Skin of body (tissue), 2 donors: Measurements from ENCODE around the gene GSTP1. TPM values are rescaled to one million over a fixed set of nuclear protein-coding genes. Genes with fewer than 3 reads are reported as not detected.
"Not testable (repeated sequence)": the region's sequence is repeated elsewhere in the genome, so short reads cannot be mapped to it uniquely, and the experiment has no call there.

Source experiments
- DNase-seq: peaks from one replicate; lab custom pipeline; 2025; lab: John Stamatoyannopoulos, UW
- total RNA-seq: library from RNA; depleted of rRNA; stranded (reverse); fragments of >200 nt; gene quantifications from one replicate; pipeline ENCODE4 v1.2.3, GENCODE V29; 2014

The GSTP1 gene
- total RNA-seq, 1 donor from 2014 or later, result 333 TPM

DNA sequence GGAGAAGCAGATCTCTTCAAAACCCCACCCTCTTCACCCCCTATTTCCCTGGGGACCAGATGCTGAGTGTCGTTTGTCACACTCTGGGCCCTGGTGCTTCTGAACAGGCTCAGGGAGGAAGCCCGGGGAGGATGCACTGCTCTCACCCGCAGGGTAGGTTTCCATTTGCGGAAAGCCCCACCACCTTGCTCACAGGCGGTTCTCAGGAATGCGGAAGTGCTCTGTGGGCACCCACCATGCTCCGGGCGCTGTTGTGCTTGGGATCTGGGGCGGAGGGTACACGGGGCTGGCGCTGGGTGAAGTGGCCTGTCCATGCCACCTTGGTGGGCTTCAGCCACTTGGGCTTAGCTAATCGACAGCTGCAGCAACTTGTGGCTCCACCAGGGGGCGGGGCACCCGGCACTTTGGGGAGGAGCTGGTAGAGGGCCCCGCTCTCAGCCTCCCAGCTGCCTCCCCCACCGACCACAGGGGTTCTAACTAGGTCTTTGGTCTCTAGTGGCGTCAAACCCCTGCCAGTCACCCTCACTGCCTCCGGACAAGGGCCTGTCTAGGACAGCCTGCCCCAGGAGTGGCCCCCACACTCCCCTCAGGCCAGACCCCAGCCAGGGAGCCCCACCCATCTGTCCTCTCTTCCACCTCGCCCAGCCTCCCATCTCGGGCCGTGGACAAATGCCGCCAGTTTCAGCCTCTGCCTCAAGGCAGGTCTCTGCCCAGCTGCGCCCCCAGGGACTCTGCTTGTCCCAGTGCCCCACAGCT, 30.5 kb downstream of the GSTP1 start:
- no peak for DNase-seq

DNA sequence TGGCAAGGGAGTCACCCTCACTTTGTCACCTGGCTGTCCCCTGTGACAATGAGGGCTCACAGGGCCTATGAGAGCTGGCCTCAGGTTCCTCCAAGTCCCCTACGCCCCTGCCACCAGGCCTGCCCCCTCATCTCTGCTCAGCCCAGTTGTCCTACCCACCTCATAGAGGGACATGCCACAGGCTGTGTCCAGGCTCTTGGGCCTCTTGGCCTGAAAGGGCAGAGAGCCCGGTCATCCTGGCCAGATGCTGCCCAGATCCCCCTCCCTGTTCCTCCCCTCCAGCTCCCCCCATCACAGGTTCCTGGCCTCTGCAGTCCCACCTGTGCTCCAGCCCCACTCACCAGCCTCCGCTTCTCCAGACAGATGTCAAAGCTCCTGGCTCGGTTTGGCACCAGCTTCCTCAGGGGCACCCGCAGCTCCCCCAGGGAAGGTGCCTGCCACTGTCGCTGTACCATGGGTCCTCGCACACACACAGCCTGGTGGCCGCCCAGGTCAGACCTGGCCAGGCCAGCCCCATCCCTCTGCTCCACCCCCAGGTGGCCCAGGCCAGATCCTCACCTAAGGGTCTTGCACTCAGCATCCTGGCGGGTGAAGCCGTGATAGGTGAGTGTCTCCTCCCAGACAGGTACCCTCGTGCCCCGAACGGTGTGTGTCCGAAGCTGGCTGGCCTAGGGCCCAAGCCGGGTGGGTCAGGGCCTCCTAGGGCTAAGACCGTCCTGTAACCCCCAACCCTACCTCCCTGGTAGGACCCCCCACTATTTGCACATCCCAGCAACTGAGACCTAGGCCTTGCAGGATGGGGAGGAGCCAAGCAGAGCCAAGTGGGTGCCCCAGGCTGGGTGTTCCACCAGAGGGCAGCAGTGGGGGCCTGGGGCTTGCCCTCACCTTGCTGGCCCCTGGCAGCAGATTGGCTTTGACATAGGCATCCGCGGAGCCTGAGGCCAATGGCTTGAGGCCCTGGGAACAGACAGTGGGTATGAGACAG, 31.4 kb downstream of the GSTP1 start:
- DNase-seq, result no peak

DNA sequence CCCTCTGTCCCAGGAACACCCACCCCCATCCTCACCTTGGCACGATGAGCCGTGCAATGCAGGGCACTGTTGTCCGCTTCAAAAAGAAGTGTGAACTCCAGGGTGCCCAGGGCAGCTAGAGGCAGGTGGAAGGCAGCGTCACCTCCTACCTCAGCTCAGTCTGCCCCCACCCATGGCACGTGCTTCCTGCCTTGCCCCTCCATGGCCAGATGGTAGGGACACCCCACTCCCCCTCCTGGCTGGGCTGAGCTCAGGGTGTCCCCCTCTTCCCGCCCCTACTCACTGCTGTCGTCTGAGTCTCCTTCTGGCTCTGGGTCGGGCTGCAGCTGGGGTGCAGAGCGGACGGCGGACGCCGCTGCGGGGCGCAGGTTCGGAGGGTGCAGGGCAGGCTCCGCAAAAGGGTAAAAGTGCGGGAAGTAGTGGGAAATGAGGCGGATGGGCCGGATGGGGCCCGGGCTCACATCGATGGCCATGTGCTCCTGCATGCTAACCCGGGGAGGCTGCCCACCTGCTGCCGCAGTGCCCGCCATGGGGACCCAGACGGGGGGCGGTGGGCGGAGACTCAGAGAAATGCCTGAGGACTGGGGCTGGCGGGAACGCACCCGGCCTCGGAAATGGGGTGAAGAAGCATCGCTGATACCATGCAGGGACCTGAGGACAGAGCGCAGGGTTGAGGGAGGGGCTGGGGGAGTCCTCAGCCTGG, 32.3 kb downstream of the GSTP1 start:
- no peak for DNase-seq

DNA sequence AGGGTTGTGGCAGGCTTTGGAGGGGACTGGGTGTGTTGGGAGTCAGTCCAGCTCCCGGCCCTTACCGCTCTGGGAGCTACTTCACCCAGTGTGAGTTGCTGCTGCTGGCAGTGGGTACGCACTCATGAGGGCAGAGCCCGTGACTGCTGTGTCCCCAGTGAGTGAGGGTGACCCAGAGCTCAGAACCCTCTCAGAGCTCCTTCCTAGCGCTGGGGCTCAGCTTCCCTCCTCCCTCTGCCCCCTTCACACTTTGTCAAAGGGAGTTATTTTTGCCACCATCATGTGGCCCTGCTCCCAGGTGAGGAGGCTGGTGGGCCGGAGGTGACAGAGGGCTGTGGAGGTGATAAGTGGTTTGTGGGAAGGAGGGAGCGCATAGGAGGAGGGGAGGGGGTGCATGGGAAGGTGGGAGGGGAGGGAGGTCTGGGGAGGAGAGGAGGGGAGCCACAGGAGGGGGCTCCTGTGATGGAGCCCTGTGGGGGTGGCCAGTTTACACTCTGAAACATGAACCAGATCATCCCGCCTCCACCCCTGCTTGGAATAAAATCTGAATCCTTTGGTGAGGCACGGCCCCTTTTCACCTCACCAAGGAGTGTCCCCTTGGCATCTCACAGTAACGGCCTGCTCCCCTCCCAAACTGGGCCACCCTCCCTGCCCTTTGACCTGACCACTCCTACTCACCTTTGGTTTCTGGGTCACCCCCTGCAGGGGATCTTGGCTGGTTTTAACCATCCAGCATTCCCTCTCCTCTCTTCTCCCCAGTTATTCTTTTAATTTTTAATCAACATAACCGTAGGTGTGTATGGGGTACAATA, 33.0 kb downstream of the GSTP1 start:
- DNase-seq, result no peak

DNA sequence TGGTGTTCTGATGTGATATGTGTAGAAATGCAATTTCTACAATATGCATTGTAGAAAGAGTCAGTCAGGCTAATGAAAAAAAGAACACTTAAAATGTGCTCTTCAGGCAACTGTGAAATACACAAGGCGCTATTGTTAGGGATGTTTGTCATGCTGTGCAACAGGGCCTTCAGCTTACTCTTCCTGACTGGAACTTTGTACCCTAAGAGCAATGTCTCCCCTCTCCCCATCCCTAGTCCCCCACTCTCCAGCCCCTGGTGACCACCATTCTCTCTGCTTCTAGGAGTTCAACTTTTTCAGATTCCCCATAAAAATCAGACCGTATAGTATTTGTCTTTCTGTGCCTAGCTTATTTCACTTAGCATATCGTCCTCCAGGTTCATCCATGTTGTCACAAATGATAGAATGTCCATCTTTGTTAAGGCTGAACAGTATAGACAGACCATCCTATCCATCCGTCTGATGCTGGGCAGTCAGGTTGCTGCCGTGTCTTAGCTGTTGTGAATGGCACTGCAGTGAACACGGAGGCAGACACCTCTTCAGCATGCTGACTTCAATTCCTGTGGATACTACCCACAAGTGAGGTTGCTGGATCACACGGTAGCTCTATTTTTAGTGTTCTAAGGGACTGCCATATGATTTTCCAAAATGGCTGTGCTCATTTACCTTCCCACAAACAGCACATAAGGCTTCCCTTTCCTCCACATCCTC, 33.8 kb downstream of the GSTP1 start:
- no peak for DNase-seq

DNA sequence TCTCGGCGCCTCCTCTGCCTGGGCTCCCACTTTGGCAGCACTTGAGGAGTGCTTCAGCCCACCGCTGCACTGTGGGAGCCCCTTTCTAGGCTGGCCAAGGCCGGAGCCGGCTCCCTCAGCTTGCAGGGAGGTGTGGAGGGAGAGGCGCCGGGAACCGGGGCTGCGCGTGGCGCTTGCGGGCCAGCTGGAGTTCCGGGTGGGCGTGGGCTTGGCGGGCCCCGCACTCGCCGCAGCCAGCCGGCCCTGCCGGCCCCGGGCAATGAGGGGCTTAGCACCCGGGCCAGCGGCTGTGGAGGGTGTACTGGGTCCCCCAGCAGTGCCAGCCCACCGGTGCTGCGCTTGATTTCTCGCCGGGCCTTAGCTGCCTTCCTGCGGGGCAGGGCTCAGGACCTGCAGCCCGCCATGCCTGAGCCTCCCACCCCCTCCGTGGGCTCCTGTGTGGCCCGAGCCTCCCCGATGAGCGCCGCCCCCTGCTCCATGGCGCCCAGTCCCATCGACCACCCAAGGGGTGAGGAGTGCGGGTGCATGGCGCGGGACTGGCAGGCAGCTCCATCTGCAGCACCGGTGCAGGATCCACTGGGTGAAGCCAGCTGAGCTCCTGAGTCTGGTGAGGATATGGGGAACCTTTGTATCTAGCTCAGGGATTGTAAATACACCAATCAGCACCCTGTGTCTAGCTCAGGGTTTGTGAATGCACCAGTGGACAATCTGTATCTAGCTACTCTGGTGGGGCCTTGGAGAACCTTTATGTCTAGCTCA, 35.5 kb downstream of the GSTP1 start:
- DNase-seq, result not testable (repeated sequence)

DNA sequence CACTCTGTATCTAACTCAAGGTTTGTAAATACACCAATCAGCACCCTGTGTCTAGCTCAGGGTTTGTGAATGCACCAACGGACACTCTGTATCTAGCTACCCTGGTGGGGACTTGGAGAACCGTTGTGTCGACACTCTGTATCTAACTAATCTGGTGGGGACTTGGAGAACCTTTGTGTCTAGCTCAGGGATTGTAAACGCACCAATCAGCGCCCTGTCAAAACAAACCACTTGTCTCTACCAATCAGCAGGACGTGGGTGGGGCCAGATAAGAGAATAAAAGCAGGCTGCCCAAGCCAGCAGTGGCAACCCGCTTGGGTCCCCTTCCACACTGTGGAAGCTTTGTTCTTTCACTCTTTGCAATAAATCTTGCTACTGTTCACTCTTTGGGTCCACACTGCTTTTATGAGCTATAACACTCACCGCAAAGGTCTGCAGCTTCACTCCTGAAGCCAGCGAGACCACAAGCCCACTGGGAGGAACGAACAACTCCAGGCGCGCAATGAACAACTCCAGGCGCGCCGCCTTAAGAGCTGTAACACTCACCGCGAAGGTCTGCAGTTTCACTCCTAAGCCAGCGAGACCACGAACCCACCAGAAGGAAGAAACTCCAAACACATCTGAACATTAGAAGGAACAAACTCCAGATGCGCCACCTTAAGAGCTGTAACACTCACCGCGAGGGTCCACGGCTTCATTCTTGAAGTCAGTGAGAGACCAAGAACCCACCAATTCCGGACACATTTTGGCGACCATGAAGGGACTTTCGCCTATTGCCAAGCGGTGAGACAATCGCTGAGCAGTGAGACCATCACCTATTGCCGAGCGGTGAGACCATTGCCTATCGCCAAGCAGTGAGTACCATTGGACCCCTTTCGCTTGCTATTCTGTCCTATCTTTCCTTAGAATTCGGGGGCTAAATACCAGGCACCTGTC, 36.3 kb downstream of the GSTP1 start:
- not testable (repeated sequence) for DNase-seq

DNA sequence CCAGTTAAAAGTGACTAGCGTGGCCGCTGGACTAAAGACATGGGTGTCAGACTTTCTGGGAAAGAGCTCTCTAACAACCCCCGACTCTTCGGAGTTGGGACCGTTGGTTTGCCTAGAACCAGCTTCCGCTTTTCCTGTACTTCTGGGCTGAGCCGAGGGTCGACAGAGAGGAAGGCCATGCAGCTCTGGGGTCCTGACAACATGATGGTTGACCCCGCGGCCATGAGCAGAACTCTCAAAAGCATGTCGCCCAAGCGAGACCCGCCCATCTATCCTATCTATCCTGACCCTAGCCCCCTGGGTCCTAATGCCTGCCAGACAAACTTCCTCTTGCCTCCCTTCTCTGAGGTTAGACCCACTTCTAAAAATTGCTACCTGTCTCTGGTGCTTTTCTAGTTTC, 37.0 kb downstream of the GSTP1 start:
- DNase-seq, result not testable (repeated sequence)

DNA sequence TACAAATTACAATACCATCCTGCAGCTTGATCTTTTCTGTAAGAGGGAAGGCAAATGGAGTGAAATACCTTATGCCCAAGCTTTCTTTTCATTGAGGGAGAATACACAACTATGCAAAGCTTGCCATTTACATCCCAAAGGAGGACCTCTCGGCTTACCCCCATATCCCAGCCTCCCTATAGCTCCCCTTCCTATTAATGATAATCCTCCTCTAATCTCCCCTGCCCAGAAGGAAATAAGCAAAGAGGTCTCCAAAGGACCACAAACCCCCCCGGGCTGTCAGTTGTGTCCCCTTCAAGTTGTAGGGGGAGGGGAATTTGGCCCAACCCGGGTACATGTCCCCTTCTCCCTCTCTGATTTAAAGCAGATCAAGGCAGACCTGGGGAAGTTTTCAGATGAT, 38.3 kb downstream of the GSTP1 start:
- not testable (repeated sequence) for DNase-seq

DNA sequence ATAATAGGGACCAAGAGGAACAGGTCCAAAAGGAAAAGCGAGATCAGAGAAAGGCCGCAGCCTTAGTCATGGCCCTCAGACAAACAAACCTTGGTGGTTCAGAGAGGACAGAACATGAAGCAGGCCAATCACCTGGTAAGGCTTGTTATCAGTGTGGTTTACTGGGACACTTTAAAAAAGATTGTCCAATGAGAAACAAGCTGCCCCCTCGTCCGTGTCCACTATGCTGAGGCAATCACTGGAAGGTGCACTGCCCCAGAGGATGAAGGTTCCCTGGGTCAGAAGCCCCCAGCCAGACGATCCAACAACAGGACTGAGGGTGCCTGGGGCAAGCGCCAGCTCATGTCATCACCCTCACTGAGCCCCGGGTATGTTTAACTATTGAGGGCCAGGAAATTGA, 39.3 kb downstream of the GSTP1 start:
- not testable (repeated sequence) for DNase-seq

DNA sequence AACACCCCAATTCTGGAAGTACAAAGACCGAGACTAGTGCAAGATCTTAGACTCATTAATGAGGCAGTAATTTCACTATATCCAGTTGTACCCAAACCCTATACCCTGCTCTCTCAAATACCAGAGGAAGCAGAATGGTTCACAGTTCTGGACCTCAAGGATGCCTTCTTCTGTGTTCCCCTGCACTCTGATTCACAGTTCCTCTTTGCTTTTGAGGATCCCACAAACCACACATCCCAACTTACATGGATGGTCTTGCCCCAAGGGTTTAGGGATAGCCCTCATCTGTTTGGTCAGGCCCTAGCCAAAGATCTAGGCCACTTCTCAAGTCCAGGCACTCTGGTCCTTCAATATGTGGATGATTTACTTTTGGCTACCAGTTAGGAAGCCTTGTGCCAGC, 40.2 kb downstream of the GSTP1 start:
- DNase-seq, result not testable (repeated sequence)

DNA sequence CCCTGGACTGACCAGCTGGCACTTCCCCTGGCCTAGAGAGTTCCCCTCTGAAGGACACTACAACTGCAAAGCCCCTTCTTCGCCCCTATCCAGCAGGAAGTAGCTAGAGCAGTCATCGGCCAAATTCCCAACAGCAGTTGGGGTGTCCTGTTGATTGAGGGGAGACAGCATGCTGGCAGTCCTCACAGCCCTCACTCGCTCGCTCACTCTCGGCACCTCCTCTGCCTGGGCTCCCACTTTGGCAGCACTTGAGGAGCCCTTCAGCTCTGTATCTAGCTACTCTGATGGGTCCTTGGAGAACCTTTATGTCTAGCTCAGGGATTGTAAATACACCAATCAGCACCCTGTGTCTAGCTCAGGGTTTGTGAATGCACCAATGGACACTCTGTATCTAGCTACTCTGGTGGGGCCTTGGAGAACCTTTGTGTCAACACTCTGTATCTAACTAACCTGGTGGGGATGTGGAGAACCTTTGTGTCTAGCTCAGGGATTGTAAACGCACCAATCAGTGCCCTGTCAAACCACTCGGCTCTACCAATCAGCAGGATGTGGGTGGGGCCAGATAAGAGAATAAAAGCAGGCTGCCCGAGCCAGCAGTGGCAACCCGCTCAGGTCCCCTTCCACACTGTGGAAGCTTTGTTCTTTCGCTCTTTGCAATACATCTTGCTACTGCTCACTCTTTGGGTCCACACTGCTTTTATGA, 42.7 kb downstream of the GSTP1 start:
- DNase-seq, result not testable (repeated sequence)

DNA sequence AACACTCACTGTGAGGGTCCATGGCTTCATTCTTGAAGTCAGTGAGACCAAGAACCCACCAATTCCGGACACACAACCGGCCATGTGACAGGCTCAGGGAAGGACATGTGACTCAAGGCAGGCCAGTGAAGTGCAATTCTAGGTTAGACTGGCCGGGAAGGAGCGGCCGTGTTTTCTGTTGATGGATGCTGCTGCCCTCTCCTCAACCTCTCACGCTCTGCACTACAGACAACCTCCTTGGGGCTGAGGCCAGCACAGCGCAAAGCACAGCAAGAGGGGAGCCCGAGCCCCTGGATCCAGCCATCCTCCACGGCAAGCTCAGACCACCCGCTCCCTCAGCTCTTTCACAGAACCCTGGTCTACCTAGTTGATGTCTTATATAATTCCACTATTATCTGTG, 43.4 kb downstream of the GSTP1 start:
- DNase-seq, result no peak

DNA sequence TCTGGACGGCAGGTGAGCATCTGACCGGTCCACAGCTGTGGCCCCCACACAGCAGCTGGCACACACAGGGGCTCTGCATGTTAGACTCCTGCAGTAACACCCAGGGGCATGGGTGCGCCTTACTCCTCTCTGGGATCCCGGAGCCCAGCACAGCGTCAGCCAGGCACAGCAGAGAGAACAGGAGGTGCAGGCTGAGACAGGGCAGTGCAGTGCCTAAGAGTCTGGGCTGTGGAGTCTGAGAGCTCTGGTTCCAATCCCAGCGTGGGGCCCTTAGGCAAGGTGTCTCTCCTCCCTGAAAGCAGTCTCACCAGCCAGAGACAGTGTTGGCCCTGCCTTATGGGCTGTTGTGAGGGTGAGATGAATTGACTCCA, 43.8 kb downstream of the GSTP1 start:
- no peak for DNase-seq

DNA sequence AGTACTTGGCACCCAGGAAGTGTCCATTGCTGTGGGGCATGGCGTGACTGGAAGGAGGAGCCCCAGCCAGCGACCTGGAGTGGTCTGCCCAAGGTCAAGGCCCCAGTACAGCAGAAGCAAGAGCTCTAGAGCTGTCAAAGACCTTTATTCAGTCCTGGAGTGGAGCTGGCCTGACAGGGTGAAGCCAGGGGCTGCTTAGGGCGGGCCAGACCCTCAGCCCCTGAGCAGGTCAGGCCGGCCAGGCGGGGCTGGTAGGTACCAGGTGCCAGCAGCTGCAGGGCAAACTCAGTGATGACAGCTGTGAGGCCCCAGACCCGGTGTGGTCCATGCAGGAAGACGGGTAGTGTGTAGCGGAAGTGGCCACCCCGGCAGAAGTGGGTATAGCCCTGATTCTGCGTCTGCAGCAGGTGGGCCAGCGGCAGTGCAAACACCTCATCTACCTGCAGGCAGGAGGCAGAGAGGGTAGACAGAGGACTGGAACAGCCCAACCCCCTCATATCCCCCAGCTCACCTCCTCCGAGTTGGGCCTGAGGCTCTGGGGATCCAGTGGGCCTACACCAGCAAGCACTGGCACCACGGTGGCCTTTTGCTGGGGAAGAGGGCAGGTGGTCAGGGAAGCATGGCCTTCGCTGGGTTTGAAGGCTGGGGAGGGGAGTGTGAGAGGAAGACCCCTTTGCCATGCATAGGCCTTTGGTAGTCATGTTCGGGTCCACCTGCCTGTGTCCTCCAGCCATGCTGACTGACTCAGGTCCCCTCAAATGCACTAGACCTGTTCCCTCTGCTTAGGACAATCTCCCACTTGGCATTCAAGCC, 44.4 kb downstream of the GSTP1 start:
- DNase-seq, result no peak

DNA sequence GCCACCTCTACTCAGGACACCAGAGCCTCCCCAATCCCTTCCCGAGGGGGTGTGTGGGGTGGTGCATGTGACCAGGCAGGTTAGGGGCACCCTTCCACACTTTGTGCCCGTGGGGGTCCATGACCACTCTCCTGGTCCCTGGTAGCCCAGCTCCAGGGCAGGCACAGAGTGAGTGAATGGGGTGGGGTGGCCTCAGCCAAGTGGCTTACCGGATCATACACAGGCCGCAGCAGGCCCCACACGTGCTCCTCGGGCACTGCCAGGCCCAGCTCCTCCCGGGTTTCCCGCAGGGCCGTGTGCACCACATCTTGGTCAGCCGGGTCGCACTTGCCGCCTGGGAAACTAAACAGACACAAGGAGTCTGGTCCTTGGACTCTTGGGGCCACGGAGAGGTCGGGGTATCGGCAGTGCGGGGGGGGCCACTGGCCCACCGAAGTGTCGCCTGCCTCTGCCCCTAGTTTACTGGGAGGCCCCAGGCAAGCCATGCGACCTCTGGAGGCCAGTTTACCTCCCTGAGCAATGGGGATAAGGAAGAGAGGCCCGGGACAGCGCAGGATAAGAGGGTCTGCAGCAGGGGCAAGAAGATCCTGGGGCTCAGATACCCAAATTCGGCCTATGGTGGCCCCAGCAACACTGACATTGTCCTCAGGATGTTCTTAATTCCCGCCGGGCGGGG, 45.2 kb downstream of the GSTP1 start:
- no peak for DNase-seq
